GM12878 (cell line): ENCODE measurements around the gene RERE.

ENCODE experiments used
- BMI1 ChIP-seq: fragments of 450-650 bp; IDR thresholded peaks from 2 replicates; pipeline ENCODE4 v1.6.1; 2016; ENCODE audit warnings: mild to moderate bottlenecking, moderate library complexity, borderline replicate concordance
- CEBPB ChIP-seq, 2 experiments: fragments of 150-350 bp in 1 of 2; IDR thresholded peaks; 2 replicates each; pipeline ENCODE4 v1.6.1; 2012 to 2014; ENCODE audit warnings: low read depth in 2 of 2, low read length in 2 of 2, borderline replicate concordance in 1 of 2, inconsistent platforms in 1 of 2
- CREM ChIP-seq: IDR thresholded peaks from 2 replicates; pipeline ENCODE4 v1.6.1; 2014; ENCODE audit warnings: antibody characterized with exemption, low read depth
- CTCF ChIP-seq, 3 experiments: IDR thresholded peaks in 2 of 3; conservative IDR thresholded peaks in 1 of 3; 2 replicates each; pipeline ENCODE4 v1.5.1; 2011; ENCODE audit warnings: low read depth in 3 of 3, low read length in 3 of 3, mild to moderate bottlenecking in 3 of 3, control low read depth in 2 of 3, moderate library complexity in 2 of 3, inconsistent platforms in 1 of 3, mixed read lengths in 1 of 3; ENCODE audit not compliant: control insufficient read depth in 2 of 3, insufficient read depth in 1 of 3; ENCODE audit errors: extremely low read depth in 1 of 3
- DPF2 ChIP-seq: fragments of 450-650 bp; IDR thresholded peaks from 2 replicates; pipeline ENCODE4 v1.6.1; 2017; ENCODE audit warnings: mild to moderate bottlenecking
- EZH2 ChIP-seq: IDR thresholded peaks from 2 replicates; pipeline ENCODE4 v1.6.1; 2012; ENCODE audit warnings: low read depth, mild to moderate bottlenecking, control low read depth, inconsistent platforms, low read length, borderline replicate concordance; ENCODE audit not compliant: control insufficient read depth
- KDM1A ChIP-seq: fragments of 200-600 bp; sonication (generic); IDR thresholded peaks from 2 replicates; pipeline ENCODE4 v1.6.1; 2016; ENCODE audit warnings: borderline replicate concordance
- MEF2B ChIP-seq: fragments of 450-650 bp; IDR thresholded peaks from 2 replicates; pipeline ENCODE4 v1.6.1; 2018; ENCODE audit warnings: mild to moderate bottlenecking, moderate library complexity; ENCODE audit not compliant: partially characterized antibody, poor library complexity, severe bottlenecking
- POLR2AphosphoS2 ChIP-seq: IDR thresholded peaks from 2 replicates; pipeline ENCODE4 v1.6.1; 2011; ENCODE audit warnings: low read depth, mild to moderate bottlenecking, low read length, improper control_type of control experiment, moderate library complexity
- STAT3 ChIP-seq: IDR thresholded peaks from 2 replicates; pipeline ENCODE4 v1.6.1; 2011; ENCODE audit warnings: low read depth, low read length, improper control_type of control experiment
- TF ChIP-seq, protein P1 (sequence below): IDR thresholded peaks from 2 replicates; pipeline ENCODE4 v1.6.1; 2011; ENCODE audit warnings: borderline replicate concordance, low read depth, mild to moderate bottlenecking, moderate library complexity, mixed read lengths, low read length; ENCODE audit not compliant: insufficient read depth; ENCODE audit errors: extremely low read length
- TF ChIP-seq, protein P2 (sequence below): fragments of 150-350 bp; IDR thresholded peaks from 2 replicates; pipeline ENCODE4 v1.6.1; 2016; ENCODE audit warnings: low read depth, low read length
- TF ChIP-seq, protein P3 (sequence below): fragments of 450-650 bp; formaldehyde crosslinking; IDR thresholded peaks from 2 replicates; pipeline ENCODE4 v1.4.0; 2020; ENCODE audit warnings: mild to moderate bottlenecking, moderate library complexity

DNA sequence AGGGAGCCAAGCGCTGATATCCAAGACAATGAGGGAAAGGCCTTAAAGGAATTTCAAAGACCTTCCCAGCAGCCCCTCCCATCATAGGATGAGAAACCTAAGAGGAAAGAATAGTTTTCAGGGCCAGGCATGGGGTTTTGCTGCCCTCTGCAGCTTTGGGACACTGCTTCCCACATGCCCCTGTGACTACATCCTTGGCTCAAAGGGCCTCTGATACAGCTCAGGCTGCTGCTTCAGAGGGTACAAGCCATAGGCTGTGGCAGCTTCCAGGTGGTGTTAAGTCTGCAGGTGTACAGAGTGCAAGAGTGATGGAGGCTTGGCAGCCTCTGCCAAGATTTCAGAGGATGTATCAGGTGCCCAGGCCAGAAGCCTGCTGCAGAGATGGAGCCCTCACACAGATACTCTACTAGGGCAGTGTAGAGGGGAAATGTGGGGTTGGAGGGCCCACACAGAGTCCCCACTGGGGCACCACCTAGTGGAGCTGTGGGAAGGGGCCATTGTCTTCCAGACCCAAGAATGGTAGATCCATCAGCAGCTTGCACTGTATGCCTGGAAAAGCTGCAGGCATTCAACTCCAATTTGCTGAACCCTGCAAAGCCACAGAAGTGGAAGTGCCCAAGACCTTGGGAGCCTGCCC is 373.8 kb downstream of the RERE start:
- TF ChIP-seq BMI1 (no peak), KDM1A (no peak), CTCF (IDR thresholded peaks at IDR 0.05 in 2 of 3, conservative IDR thresholded peaks at IDR 0.05 in 1 of 3; ENCODE audit: control insufficient read depth in 2 of 3, extremely low read depth in 1 of 3, insufficient read depth in 1 of 3, low read depth in 3 of 3, low read length in 3 of 3) (peak in 1 of 3 experiments; percentile 20; a peak in 1 of 6 replicates), DPF2 (no peak), CREM (no peak), EZH2 (no peak), POLR2AphosphoS2 (no peak), STAT3 (no peak), MEF2B (no peak), CEBPB (IDR thresholded peaks at IDR 0.05; ENCODE audit: borderline replicate concordance in 1 of 2, low read depth in 2 of 2, low read length in 2 of 2) (no peak)
- TF ChIP-seq, protein P1, sequence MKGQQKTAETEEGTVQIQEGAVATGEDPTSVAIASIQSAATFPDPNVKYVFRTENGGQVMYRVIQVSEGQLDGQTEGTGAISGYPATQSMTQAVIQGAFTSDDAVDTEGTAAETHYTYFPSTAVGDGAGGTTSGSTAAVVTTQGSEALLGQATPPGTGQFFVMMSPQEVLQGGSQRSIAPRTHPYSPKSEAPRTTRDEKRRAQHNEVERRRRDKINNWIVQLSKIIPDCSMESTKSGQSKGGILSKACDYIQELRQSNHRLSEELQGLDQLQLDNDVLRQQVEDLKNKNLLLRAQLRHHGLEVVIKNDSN, result no peak
- TF ChIP-seq, protein P2, sequence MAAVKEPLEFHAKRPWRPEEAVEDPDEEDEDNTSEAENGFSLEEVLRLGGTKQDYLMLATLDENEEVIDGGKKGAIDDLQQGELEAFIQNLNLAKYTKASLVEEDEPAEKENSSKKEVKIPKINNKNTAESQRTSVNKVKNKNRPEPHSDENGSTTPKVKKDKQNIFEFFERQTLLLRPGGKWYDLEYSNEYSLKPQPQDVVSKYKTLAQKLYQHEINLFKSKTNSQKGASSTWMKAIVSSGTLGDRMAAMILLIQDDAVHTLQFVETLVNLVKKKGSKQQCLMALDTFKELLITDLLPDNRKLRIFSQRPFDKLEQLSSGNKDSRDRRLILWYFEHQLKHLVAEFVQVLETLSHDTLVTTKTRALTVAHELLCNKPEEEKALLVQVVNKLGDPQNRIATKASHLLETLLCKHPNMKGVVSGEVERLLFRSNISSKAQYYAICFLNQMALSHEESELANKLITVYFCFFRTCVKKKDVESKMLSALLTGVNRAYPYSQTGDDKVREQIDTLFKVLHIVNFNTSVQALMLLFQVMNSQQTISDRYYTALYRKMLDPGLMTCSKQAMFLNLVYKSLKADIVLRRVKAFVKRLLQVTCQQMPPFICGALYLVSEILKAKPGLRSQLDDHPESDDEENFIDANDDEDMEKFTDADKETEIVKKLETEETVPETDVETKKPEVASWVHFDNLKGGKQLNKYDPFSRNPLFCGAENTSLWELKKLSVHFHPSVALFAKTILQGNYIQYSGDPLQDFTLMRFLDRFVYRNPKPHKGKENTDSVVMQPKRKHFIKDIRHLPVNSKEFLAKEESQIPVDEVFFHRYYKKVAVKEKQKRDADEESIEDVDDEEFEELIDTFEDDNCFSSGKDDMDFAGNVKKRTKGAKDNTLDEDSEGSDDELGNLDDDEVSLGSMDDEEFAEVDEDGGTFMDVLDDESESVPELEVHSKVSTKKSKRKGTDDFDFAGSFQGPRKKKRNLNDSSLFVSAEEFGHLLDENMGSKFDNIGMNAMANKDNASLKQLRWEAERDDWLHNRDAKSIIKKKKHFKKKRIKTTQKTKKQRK, result no peak
- TF ChIP-seq, protein P3, sequence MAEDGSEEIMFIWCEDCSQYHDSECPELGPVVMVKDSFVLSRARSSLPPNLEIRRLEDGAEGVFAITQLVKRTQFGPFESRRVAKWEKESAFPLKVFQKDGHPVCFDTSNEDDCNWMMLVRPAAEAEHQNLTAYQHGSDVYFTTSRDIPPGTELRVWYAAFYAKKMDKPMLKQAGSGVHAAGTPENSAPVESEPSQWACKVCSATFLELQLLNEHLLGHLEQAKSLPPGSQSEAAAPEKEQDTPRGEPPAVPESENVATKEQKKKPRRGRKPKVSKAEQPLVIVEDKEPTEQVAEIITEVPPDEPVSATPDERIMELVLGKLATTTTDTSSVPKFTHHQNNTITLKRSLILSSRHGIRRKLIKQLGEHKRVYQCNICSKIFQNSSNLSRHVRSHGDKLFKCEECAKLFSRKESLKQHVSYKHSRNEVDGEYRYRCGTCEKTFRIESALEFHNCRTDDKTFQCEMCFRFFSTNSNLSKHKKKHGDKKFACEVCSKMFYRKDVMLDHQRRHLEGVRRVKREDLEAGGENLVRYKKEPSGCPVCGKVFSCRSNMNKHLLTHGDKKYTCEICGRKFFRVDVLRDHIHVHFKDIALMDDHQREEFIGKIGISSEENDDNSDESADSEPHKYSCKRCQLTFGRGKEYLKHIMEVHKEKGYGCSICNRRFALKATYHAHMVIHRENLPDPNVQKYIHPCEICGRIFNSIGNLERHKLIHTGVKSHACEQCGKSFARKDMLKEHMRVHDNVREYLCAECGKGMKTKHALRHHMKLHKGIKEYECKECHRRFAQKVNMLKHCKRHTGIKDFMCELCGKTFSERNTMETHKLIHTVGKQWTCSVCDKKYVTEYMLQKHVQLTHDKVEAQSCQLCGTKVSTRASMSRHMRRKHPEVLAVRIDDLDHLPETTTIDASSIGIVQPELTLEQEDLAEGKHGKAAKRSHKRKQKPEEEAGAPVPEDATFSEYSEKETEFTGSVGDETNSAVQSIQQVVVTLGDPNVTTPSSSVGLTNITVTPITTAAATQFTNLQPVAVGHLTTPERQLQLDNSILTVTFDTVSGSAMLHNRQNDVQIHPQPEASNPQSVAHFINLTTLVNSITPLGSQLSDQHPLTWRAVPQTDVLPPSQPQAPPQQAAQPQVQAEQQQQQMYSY (CRISPR knock-in tag), result no peak
